ENCODE results near the gene RAI2.

The RAI2 gene

GRCh38 chrX:17778997-17779396 lies 82.1 kb downstream of the RAI2 start:
- no peak for DNase-seq

GRCh38 chrX:17774053-17774452 lies 87.0 kb downstream of the RAI2 start:
- DNase-seq, result no peak

- no peak for DNase-seq
Observed at GRCh38 chrX:17773221-17773876, 87.7 kb downstream of the RAI2 start.

- no peak for DNase-seq
Observed at GRCh38 chrX:17769701-17770269, 91.3 kb downstream of the RAI2 start.

GRCh38 chrX:17768997-17769396 lies 92.1 kb downstream of the RAI2 start:
- no peak for DNase-seq

- DNase-seq, result no peak
Observed at GRCh38 chrX:17767734-17768133, 93.4 kb downstream of the RAI2 start.

GRCh38 chrX:17759990-17760389 lies 101.1 kb downstream of the RAI2 start:
- DNase-seq, result no peak

- no peak for DNase-seq
Observed at GRCh38 chrX:17758382-17758781, 102.7 kb downstream of the RAI2 start.

- DNase-seq, result no peak
Observed at GRCh38 chrX:17750436-17750835, 110.7 kb downstream of the RAI2 start.

Data from NCI-H226 (cell line).